Kidney glomerular epithelial cell (primary cell): ENCODE data around the gene KCNA10.
A peak's percentile ranks its signal among the peaks of the same experiment; 100 is the strongest.
"Not testable (repeated sequence)": the region's sequence is repeated elsewhere in the genome, so short reads cannot be mapped to it uniquely, and the experiment has no call there.

Experiments
- DNase-seq: peaks from one replicate; lab custom pipeline; 2025; lab: John Stamatoyannopoulos, UW

KCNA10 gene

DNA sequence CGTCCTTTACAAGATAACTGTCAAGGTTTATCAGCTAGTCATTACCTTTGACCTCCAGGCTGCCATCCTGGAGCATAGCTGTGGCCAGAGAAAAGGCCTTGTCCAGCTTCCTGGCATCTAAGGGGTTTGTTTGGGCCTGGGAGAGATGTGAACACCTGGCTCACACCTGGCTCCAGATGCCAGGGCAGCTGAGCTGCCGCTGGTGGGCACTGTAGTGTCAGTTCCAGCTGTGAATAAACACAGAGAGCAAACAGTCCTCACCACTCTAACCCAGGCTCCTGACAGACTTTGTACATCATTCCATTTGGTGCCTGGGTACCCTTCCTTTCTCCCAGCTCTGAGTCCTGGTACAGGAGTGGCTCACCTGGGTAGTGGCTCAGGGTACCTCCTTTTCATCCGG, 14.3 kb upstream of the KCNA10 start:
- no peak for DNase-seq

GRCh38 chr1:110529011-110529410, 10.0 kb upstream of the KCNA10 start:
- no peak for DNase-seq

DNA sequence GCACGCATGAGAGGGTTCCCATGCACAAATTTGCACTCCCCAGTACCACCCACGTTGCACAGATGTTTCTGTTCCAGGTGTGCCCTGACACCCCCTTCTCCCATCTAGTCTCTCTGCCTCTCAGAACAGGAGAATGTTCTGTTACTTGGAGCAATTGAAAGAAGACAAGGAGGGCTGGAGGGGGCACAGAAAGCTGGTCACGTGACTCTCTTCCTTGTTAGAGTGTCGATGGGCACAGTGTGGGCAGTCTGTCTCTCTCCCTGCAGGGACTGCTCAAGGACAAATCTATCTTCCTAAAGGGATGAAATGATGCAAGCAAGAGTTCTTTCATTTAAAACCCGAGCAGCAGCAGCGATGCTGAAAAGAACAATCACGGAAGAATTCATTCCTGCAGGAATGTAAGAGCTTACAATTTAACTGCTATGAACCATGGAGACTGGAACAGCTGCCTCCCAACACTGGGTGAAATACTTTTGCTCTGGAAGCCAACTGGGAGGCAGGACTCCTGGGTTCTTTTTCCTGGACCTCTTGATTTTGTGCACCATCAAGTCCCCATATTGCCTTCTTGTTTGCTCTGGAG, 7.3 kb upstream of the KCNA10 start:
- no peak for DNase-seq

DNA sequence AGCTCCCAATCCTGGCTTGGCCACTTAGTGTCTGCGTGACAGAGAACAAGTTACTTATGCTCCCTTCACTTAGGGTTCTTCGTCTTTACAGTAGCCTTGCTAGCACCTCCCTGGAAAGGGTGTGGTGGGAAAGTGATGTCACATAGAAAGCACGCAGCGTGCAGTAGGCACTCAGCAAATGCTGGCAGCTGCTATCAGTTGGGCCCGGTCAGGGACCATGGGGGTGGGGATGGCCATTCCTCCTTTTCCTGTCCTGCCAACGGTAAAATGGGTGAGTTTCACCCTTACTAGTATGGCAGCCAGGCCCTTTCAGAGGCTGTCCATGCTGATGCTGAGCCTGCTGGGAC, 6.2 kb upstream of the KCNA10 start:
- no peak for DNase-seq

DNA sequence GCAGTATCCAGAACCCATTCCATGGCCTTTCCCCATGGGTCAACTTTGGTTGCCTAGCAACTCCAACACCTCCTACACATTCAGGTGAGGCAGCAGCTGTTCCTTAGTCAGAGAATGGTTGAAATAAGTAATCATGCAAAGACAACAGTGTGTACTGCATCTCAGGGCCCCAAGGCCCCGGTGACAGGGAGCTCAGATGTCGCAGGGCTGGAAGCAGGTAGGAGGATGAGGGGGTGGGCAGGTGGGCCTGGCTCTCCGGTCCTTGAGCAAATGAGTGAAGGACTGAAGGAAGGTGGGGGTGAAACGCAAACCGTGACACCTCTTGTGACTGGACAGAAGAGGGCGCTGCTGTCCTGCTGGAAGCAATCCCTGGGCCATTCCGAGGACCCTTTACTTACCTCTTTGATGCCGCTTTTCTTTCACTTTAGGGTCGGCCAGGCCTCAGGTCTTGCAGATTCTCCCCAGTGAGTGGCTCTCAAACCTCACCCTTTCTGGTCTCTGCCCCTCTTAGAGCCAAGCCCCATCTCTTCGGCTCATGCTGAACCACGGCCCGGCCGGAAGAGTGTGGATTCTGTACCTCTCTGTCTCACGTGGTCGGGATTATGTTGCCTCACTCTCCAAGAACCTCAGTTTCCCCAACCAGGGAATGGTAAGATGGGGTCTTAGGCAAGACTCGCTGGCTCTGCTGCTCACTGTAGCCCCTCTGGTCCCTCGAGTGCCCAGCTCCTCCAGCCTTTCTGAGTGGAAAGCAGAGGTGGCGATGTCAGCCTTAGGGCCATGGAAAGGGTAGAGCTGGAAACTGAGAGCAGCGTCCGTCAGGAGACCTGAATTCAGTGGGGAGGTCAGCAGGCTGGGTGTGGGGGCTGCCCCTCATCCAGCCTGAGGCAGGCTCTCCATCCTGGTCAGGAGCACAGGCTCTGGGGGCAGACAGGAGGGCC, 5.6 kb upstream of the KCNA10 start:
- DNase-seq, result peak; percentile 16

- DNase-seq, result no peak
Observed at GRCh38 chr1:110523011-110523410, 4.0 kb upstream of the KCNA10 start.

- DNase-seq, result no peak
Observed at GRCh38 chr1:110522560-110522959, 3.6 kb upstream of the KCNA10 start.

- no peak for DNase-seq
Observed at GRCh38 chr1:110520827-110521226, 1.9 kb upstream of the KCNA10 start.

GRCh38 chr1:110515891-110516290, 3.1 kb downstream of the KCNA10 start:
- DNase-seq, result no peak

- DNase-seq, result no peak
Observed at GRCh38 chr1:110515041-110515440, 3.9 kb downstream of the KCNA10 start.

DNA sequence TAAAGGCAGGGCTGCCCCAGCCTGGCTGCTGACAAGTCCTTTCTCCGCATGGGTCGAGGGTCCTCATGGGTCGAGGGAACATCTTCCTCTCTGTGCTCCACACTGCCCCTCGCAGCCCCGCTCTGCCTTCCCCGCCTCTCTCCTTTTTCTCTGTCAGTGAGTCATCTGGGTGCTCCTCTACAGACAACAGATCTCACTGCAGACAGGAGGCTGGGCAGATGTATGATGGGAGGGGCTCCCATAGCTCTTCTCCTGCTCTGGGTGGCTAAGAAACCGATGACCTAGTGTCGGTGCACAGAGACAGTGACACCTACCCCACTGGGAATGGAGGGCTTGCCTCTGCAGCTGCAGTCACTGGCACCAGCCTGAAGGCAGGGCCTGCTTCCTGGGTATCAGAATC, 5.5 kb downstream of the KCNA10 start:
- DNase-seq, result no peak

DNA sequence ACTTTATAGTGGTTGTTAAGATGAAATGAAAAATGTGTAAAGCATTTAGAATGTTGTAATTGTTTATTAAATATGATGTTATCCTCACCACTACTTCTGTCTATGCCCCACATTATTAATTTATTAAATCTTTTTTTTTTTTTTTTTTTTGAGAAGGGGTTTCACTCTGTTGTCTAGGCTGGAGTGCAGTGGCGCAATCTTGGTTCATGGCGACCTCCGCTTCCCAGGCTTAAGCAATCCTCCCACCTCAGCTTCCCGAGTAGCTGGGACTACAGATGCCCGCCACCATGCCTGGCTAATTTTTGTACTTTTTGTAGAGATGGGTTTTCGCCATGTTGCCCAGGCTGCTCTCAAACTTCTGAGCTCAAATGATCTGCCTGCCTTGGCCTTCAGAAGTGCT, 7.5 kb downstream of the KCNA10 start:
- no peak for DNase-seq

DNA sequence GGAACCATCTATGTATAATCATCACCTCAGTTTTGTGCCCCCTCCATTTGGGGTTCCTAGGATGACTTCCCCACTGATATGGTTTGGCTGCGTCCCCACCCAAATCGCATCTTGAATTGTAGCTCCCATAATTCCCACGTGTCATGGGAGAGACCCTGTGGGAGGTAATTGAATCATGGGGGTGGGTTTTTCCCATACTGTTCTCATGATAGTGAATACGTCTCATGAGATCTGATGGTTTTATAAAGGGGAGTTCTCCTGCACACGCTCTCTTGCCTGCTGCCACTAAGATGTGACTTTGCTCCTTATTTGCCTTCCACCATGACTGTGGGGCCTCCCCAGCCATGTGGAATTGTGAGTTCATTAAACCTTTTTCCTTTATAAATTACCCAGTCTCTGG, 8.1 kb downstream of the KCNA10 start:
- not testable (repeated sequence) for DNase-seq

DNA sequence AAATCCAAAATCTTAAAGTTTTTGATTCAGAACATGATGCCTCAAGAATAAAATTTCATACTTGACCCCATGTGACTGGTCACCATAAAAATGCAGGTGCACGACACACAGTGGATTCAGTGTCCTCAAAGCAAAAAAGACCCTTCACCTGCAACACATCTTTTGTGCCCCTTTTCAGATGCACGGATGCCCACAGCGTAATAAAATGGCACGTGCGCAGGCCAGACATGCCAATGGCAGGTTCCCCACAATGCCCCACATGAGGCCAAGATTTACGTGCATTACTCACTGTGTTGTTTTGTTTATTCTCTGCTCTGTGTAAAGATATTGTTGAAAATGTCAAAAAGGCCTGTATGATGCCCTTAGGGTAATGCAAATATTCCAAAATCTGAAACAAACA, 9.3 kb downstream of the KCNA10 start:
- DNase-seq, result no peak

DNA sequence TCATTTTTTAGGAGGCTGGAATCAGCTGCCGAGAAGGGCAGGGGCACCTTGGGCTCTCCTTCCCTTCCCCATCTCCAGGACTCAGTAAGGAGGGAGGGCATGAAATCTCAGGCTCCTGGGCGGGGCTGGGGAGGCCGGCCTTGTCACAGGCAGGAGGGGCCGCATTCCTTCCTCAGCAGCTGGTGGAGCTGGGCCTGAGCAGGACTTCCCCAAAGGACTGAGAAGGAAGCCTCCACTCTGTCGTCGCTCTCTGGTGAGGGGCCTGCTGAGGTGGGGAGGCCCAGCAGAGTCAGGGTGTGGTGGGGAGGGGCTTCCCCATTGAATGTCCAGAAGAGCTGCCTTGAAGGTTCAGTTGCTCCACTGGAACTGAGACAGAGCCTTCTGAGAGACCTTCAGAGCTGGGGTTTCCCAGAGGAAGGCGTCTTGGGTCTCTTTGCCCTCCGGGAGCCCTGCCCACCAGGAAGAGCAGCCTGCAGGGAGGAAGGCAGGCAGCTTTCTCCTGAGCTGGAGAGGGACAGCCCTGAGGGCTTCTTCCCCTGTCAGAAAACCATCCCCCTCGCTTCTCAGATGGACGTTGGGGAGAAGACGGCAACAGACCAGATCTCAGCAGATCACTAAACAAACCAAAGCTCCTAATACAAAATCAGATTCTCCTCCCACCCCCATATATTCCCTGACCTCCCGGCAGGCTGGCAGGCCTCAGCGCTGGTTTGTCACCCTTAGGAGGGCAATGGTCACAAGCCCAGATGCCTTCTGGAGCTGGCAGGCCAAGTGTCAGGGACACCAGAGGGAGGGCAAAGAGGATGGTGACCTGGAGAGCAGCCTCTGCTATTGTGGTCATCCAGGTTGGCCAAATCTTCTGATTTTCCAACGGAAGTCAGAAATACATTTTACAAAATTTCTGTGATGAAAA, 10.7 kb downstream of the KCNA10 start:
- DNase-seq, result no peak

GRCh38 chr1:110506541-110506940, 12.4 kb downstream of the KCNA10 start:
- DNase-seq, result no peak

DNA sequence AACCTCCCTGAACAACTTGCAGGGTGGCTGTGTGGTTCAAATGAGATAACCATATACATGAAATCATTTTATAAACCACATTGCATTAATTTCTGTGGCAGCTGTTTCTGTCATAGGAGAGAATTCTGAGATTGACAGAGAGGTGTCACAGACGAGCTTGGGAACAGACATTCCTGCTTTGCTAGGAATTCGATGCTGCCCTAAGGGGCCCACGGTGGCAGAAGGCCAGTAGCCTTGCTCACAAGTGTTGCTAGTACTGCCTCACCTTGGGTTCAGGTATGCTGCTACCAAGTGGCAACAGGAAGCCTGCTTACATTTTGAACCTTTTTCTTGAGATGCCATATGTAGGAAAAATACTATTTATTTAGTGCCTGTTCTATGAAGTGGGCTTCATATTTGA, 13.4 kb downstream of the KCNA10 start:
- DNase-seq, result no peak

GRCh38 chr1:110504226-110504625, 14.7 kb downstream of the KCNA10 start:
- no peak for DNase-seq

DNA sequence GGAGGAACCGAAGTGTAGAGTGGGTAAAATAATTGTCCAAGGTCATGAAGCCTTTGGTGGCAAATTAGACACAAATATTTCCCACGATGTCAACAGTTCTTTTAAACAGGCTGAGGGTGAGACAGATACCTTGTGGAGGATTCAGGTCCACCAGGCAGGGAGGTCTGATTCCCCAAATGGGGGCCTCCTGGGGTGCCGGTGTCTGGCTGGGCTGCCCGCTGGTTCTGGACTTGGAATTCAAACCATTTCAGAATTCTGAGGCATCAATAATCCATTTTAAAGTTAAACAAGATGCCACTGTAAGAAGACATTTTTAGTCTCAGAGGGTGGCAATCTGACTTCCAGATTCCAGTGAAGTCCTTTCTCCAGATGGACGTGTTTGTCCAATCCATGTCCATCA, 15.5 kb downstream of the KCNA10 start:
- DNase-seq, result no peak

DNA sequence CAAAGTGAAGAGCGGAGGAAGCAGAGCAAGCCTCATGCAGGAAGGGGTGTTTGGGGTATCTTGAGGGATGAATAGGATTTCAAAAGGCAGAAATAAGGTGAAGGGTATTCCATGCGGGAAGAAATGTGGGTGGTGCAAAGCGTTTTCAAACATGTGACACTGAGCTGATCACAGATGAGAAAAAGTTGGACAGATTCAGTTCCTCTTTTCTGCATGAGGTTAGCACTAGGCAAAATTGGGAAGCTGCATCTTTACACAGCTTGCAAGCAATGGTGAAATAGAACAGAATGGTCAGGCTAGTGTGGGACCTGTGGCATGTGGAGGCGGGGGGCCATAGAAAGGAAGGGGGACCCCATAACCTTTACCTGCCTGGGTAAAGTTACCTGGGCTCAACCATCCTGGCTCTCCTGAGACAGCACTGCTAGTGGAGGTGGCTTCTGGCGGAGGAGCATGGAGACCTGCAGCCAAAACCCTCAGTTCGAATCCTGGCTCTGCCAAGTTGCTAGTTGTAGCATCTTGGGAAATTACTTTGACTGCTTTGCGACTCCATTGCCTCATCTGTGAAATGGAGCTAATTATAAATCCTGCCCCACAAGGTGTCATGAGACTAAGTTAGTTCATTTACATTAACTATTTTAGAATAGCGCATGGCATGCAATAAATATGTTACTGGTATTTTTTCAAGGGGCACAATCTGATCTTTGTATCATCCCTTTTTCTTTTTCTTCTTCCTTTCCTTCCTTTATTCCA, 16.4 kb downstream of the KCNA10 start:
- DNase-seq, result no peak

DNA sequence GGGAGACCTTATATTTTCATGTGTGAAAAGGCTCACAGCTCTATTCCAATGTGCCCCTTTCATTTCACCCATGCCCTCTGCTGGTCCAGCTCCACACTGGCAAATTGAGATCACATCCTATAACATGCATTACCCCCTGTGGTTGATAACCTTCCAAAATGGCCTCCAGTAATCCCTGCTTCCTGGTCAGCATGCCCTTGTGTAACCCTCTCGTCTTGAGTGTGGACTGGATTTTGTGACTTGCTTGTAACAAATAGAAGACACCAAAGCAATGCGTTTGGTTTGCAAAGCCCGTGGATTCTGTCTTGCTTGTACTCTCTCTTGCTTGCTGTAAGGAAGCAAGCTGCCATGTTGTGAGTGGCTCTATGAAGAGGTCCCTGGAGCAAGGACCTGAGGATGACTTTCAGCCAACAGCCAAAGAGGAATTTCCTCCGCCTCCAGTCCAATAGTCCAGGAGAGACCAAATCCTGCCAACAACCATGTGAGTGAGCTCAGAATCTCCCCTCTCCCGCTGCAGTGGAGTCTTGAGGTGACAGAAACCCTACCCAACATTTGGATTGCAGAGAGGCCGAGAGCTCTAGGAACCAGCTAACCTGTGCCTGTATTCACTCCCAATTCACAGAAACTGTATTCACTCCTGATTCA, 17.4 kb downstream of the KCNA10 start:
- no peak for DNase-seq
